HCT116 (cell line): ENCODE data around the gene AP3S1. TPM values are rescaled to one million over a fixed set of nuclear protein-coding genes. Genes with fewer than 3 reads are reported as not detected.

Source experiments
- ATAC-seq: fragments of 200-7000 bp; cut with Tn5 transposase; 2 replicates; pipeline ENCODE4 v1.9.1; 2020; ENCODE audit warnings: mild to moderate bottlenecking, moderate library complexity
- BruUV-seq: library from RNA; stranded (reverse); fragments of 400-500 nt; replicated peaks from 2 replicates; lab custom pipeline; 2021; lab: Mats Ljungman, UMichigan
- CTCF ChIA-PET: fragments of 300-600 bp; sonication (Branson Sonifier 250); formaldehyde crosslinking; loops from one replicate; lab custom pipeline; 2021; ENCODE audit warnings: antibody characterized with exemption; lab: Charles Lee
- POLR2A ChIA-PET: fragments of 300-600, 350-600 bp; sonication (Branson Sonifier 250); formaldehyde crosslinking; loops from one replicate; lab custom pipeline; 2021; ENCODE audit warnings: antibody characterized with exemption; lab: Charles Lee
- RAD21 ChIA-PET, 2 experiments: fragments of 300-600 bp; sonication (Branson Sonifier 250); formaldehyde crosslinking; loops; one replicate each; lab custom pipeline; 2023; ENCODE audit warnings: low total read pairs in 2 of 2; ENCODE audit not compliant: uncharacterized antibody in 2 of 2, unreplicated experiment in 2 of 2, low non-redundant PET in 1 of 2; lab: Charles Lee
- DNase-seq: peaks from one replicate; pipeline ENCODE4 v3.0.0-alpha.2; 2010; ENCODE audit warnings: low read depth, low spot score
- H2AFZ ChIP-seq: fragments of 200-600 bp; shearing (Covaris generic), sonication (generic); 2 replicates; pipeline ENCODE4 v1.6.1; 2017; ENCODE audit warnings: low read depth, mixed run types, mixed read lengths, antibody characterized with exemption, low read length; ENCODE audit not compliant: poor library complexity, severe bottlenecking
- H3K27ac ChIP-seq: 2 replicates; pipeline ENCODE4 v1.5.1; 2012; ENCODE audit warnings: low read depth, low read length
- H3K27me3 ChIP-seq: fragments of 200-600 bp; sonication (generic); 2 replicates; pipeline ENCODE4 v1.6.1; 2016; ENCODE audit warnings: mixed run types, low read length, mixed read lengths; ENCODE audit not compliant: insufficient read depth
- H3K36me3 ChIP-seq, 2 experiments: fragments of 200-500 bp in 1 of 2; fragments of 200-600 bp in 1 of 2; sonication (Bioruptor generic) in 1 of 2; sonication (generic) in 1 of 2; 2 replicates each; pipeline versions ENCODE4 v1.5.1 to v1.6.1; 2014 to 2016; ENCODE audit warnings: low read length in 2 of 2, inconsistent platforms in 1 of 2, mixed read lengths in 1 of 2, mixed run types in 1 of 2; ENCODE audit not compliant: insufficient read depth in 2 of 2, control insufficient read depth in 1 of 2
- H3K4me1 ChIP-seq, 2 experiments: fragments of 200-600 bp in 1 of 2; sonication (generic) in 1 of 2; 2 replicates each; pipeline versions ENCODE4 v1.5.1 to v1.6.1; 2012 to 2017; ENCODE audit warnings: low read length in 2 of 2, inconsistent platforms in 1 of 2, mild to moderate bottlenecking in 1 of 2, mixed read lengths in 1 of 2, mixed run types in 1 of 2, moderate library complexity in 1 of 2; ENCODE audit not compliant: insufficient read depth in 2 of 2, control insufficient read depth in 1 of 2
- H3K4me2 ChIP-seq: fragments of 200-600 bp; sonication (generic); 2 replicates; pipeline ENCODE4 v1.6.1; 2017; ENCODE audit warnings: mixed run types, low read length, mixed read lengths
- H3K4me3 ChIP-seq, 2 experiments: fragments of 200-600 bp in 1 of 2; sonication (generic) in 1 of 2; replicated peaks in 1 of 2; 2 replicates each; pipeline ENCODE4 v1.5.1; 2011 to 2016; ENCODE audit warnings: low read length in 2 of 2, control low read depth in 1 of 2, low read depth in 1 of 2, mild to moderate bottlenecking in 1 of 2, mixed read lengths in 1 of 2, mixed run types in 1 of 2
- H3K79me2 ChIP-seq: fragments of 200-600 bp; sonication (generic); 2 replicates; pipeline ENCODE4 v1.6.1; 2017; ENCODE audit warnings: mild to moderate bottlenecking, mixed run types, low read length, moderate library complexity, mixed read lengths; ENCODE audit not compliant: insufficient read depth
- H3K9ac ChIP-seq: fragments of 200-600 bp; sonication (generic); 2 replicates; pipeline ENCODE4 v1.6.1; 2016; ENCODE audit warnings: low read length, mixed read lengths
- H3K9me2 ChIP-seq: fragments of 200-600 bp; sonication (generic), shearing (Covaris generic); 2 replicates; pipeline ENCODE4 v1.6.1; 2017; ENCODE audit warnings: mixed run types, mild to moderate bottlenecking, moderate library complexity; ENCODE audit not compliant: insufficient read depth
- H3K9me3 ChIP-seq, 2 experiments: fragments of 200-500 bp in 1 of 2; fragments of 200-600 bp in 1 of 2; sonication (Bioruptor generic) in 1 of 2; sonication (generic) in 1 of 2; 2 replicates each; pipeline ENCODE4 v1.6.1; 2014 to 2017; ENCODE audit warnings: low read length in 2 of 2, mixed read lengths in 2 of 2, inconsistent platforms in 1 of 2, low read depth in 1 of 2, mild to moderate bottlenecking in 1 of 2, mixed run types in 1 of 2, moderate library complexity in 1 of 2; ENCODE audit not compliant: control insufficient read depth in 1 of 2, insufficient read depth in 1 of 2
- H4K20me1 ChIP-seq: fragments of 200-600 bp; sonication (generic), shearing (Covaris generic); 2 replicates; pipeline ENCODE4 v1.6.1; 2017; ENCODE audit warnings: mixed run types, mild to moderate bottlenecking, moderate library complexity; ENCODE audit not compliant: insufficient read depth
- CEBPB ChIP-seq: IDR thresholded peaks from 2 replicates; pipeline ENCODE4 v1.6.1; 2012; ENCODE audit warnings: low read depth
- EGR1 ChIP-seq: IDR thresholded peaks from 2 replicates; pipeline ENCODE4 v1.6.1; 2012; ENCODE audit warnings: low read depth
- FOSL1 ChIP-seq: IDR thresholded peaks from 2 replicates; pipeline ENCODE4 v1.6.1; 2012; ENCODE audit warnings: low read depth
- JUND ChIP-seq: IDR thresholded peaks from 2 replicates; pipeline ENCODE4 v1.6.1; 2012
- RAD21 ChIP-seq: IDR thresholded peaks from 2 replicates; pipeline ENCODE4 v1.6.1; 2012; ENCODE audit warnings: low read depth, mild to moderate bottlenecking
- REST ChIP-seq: IDR thresholded peaks from 2 replicates; pipeline ENCODE4 v1.6.1; 2012; ENCODE audit warnings: low read depth
- TCF7L2 ChIP-seq: IDR thresholded peaks from 2 replicates; pipeline ENCODE4 v1.7.0; 2011; ENCODE audit warnings: borderline replicate concordance, inconsistent platforms; ENCODE audit not compliant: insufficient read depth, insufficient read length; ENCODE audit errors: extremely low read depth
- ZNF274 ChIP-seq: fragments of 200-500 bp; sonication (Bioruptor generic); IDR thresholded peaks from 2 replicates; pipeline ENCODE4 v1.6.1; 2014; ENCODE audit warnings: mild to moderate bottlenecking, low read depth, low read length, inconsistent platforms
- intact Hi-C: fragments of 100-400 bp; cut with micrococcal nuclease; formaldehyde crosslinking; loops from 2 replicates; pipeline ENCODE4 v1.10.0; 2022
- total RNA-seq: library from RNA; stranded (reverse); gene quantifications from one replicate; pipeline ENCODE4 v1.2.1, GENCODE V29; 2021; ENCODE audit not compliant: unreplicated experiment

Gene AP3S1
- total RNA-seq, 1 experiment from 2014 or later: 432 TPM

GRCh38 chr5:115962565-115963402, 121.0 kb downstream of the AP3S1 start (continued):
- TF ChIP-seq REST (no peak), RAD21 (no peak), JUND (no peak), ZNF274 (no peak)

- no peak overlapping the region for H3K27ac ChIP-seq
- TF ChIP-seq EGR1 (no peak), TCF7L2 (no peak), CEBPB (no peak), FOSL1 (no peak)
- TF ChIP-seq, all 23 proteins: peak for 0
- no peaks in the 10 kb centered on the region for H3K9me3 ChIP-seq
- intact Hi-C loops: no loop called here
- H3K79me2 ChIP-seq: no peaks in the 10 kb centered on the region
- H3K9ac ChIP-seq: no peak overlapping the region
- no peaks in the 10 kb centered on the region for H3K9me2 ChIP-seq
- ATAC-seq (no peak), DNase-seq (no peak)
- H2AFZ ChIP-seq: no peak overlapping the region
- H4K20me1 ChIP-seq: no peaks in the 10 kb centered on the region
- ChIA-PET POLR2A (no interaction called here), RAD21 (no interaction called here), CTCF (no interaction called here)
- H3K27me3 ChIP-seq: no peaks in the 10 kb centered on the region
- H3K4me3 ChIP-seq: no peak overlapping the region
- no peak overlapping the region for H3K4me2 ChIP-seq
- H3K36me3 ChIP-seq: no peaks in the 10 kb centered on the region
- H3K4me1 ChIP-seq: no peaks in the 10 kb centered on the region
- BruUV-seq: no TSS peak
Observed at GRCh38 chr5:115963566-115963965, 121.8 kb downstream of the AP3S1 start.

Other genes with a start within 250 kb of the AP3S1 start
- gene TICAM2, start 239.5 kb upstream of the AP3S1 start, total RNA-seq: 2.9 TPM
- gene TMED7, start 215.9 kb upstream of the AP3S1 start, total RNA-seq: 167 TPM
- gene CDO1, start 25.3 kb upstream of the AP3S1 start, total RNA-seq: 0.17 TPM
- gene ATG12, start 370 bp upstream of the AP3S1 start, total RNA-seq: 270 TPM
- 1.9 TPM for gene LVRN, start 120.5 kb downstream of the AP3S1 start, total RNA-seq
- gene ARL14EPL, start 190.5 kb downstream of the AP3S1 start, total RNA-seq: 22.9 TPM
- 35.3 TPM for gene COMMD10, start 243.1 kb downstream of the AP3S1 start, total RNA-seq